Thoracic aorta (tissue), 2 donors: Measurements from ENCODE around the gene NKX6-2. TPM values are rescaled to one million over a fixed set of nuclear protein-coding genes. Genes with fewer than 3 reads are reported as not detected.

Experiments used
- ATAC-seq: fragments of 150-250 bp; one replicate; pipeline ENCODE4 v1.8.0; 2017; ENCODE audit warnings: low read depth; ENCODE audit not compliant: insufficient number of reproducible peaks, low FRiP score
- DNase-seq: peaks from one replicate; pipeline ENCODE4 v3.0.0-alpha.2; 2020; ENCODE audit warnings: low spot score
- H3K27ac ChIP-seq, 2 donors: fragments of 200-600 bp; sonication (generic); 1 replicate in 1 of 2; 2 replicates in 1 of 2; pipeline ENCODE4 v1.5.1; 2016; ENCODE audit warnings: mild to moderate bottlenecking in 2 of 2, moderate library complexity in 2 of 2
- H3K27me3 ChIP-seq: fragments of 200-600 bp; sonication (generic); replicated peaks from 2 replicates; pipeline ENCODE4 v1.6.0; 2016; ENCODE audit warnings: mild to moderate bottlenecking; ENCODE audit not compliant: insufficient read depth
- H3K36me3 ChIP-seq: fragments of 200-600 bp; sonication (generic); one replicate; pipeline ENCODE4 v1.5.1; 2016
- H3K4me1 ChIP-seq, 2 donors: fragments of 200-600 bp; sonication (generic); 1 replicate in 1 of 2; 2 replicates in 1 of 2; pipeline versions ENCODE4 v1.5.1 to v1.6.0; 2016; ENCODE audit warnings: low read depth in 2 of 2, mild to moderate bottlenecking in 1 of 2; ENCODE audit not compliant: control insufficient read depth in 1 of 2
- H3K4me3 ChIP-seq: fragments of 200-600 bp; sonication (generic); 2 replicates; pipeline ENCODE4 v1.5.1; 2016; ENCODE audit warnings: mild to moderate bottlenecking
- H3K9me3 ChIP-seq: fragments of 200-600 bp; sonication (generic); 2 replicates; pipeline ENCODE4 v1.5.1; 2016
- CTCF ChIP-seq: fragments of 200-600 bp; sonication (generic); IDR thresholded peaks from one replicate; pipeline ENCODE4 v1.5.1; 2019; ENCODE audit warnings: antibody characterized with exemption
- total RNA-seq, 2 donors: library from RNA; depleted of rRNA; stranded (reverse); fragments of >200 nt; gene quantifications; one replicate each; pipeline versions ENCODE4 v1.1.0 to v1.2.3, GENCODE V29; 2016

NKX6-2 gene
- total RNA-seq, 2 donors from 2014 or later: 19.8 TPM; not detected in 1

DNA sequence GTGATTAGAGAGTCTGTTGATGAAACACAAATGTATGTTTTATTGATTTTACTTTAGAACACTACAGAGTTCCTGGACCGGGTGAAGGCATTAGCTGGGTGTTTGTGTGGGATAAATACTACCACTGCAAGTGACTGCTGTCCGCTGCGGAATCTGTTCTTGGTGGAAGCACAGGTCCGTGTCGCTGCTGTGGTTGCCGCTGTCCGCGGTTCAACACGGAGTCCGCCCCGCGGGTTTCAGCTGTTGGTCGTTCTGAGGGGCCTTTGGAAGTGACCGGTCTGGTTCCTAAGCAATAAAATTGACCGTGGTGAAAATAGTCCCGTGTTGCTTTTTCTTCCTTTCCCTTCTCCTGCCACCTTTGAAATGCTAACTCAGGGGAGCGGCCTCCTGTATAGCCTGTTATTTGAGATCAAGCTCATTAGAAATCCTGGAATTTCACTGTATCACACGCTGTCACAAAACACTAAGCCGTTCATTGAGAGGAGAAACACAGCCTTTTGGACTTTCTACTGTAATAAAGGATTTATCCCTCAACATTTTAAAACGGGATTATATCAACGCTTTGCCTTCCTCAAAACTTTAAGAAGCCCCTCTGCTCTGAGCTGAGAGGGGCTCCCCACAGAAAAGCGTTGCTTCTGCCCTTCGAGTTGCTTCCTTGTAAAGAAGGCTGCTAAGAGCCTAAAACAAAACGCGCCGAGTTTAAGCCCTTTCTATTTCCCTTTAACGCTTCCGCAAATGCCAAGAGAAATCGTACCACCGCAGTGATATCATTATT lies 2.6 kb downstream of the NKX6-2 start:
- no peak for TF ChIP-seq CTCF
- no peak overlapping the region for H3K27ac ChIP-seq
- DNase-seq: no peak
- H3K27me3 ChIP-seq: no peaks in the 10 kb centered on the region
- H3K4me3 ChIP-seq: no peak overlapping the region
- ATAC-seq: no peak
- peaks cover 4 to 16% of the 10 kb centered on the region in 2 donors for H3K4me1 ChIP-seq
- H3K9me3 ChIP-seq: peaks cover 3% of the 10 kb centered on the region
- peaks cover 35% of the 10 kb centered on the region for H3K36me3 ChIP-seq

DNA sequence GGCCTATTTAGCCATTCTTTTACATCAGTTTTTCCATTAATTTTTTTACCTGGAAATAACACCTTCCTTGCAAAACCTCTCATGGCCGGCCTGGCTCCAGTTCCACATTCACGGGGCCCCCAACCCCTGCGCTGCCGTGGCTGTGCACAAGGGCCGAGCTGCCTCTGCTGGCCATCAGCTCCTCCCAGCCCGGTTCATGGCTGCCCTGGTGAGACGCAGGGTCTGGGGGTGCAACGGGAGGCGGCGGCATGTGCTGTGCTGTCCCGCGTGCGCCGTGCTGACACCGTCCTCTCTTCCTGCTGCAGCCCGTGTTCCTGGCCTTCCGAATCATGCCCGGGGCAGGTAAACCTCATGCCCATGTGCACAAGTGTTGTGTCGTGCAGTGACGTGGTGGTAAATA lies 4.4 kb downstream of the NKX6-2 start:
- peaks cover 35% of the 10 kb centered on the region for H3K36me3 ChIP-seq
- H3K27me3 ChIP-seq: no peaks in the 10 kb centered on the region
- DNase-seq (no peak), ATAC-seq (no peak)
- no peak overlapping the region for H3K27ac ChIP-seq
- no peak for TF ChIP-seq CTCF
- H3K4me3 ChIP-seq: no peak overlapping the region
- peaks cover 0 to 7% of the 10 kb centered on the region in 2 donors for H3K4me1 ChIP-seq
- peaks cover 3% of the 10 kb centered on the region for H3K9me3 ChIP-seq

DNA sequence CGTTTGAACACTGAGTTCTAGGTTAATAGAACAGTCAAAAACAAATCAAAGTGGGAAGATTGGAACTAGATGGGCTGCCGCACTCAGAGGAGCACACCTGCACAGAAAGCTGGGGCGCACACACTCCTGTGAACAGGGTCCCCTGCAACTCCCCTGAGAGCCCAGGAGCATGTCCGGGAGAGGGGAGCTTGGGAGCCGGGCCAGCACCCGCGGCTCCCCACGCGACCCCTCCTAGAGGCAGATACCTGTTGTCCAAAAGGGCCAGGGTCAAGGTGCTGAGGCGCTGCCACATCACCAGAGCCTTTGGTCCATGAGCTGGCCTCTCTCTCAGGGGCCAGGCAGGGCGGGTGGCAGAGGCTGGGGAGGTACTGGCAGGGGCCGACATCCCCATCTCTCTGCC lies 5.6 kb downstream of the NKX6-2 start:
- Histone ChIP-seq H3K4me1 (peaks cover 0 to 4% of the 10 kb centered on the region in 2 donors), H3K36me3 (peaks cover 35% of the 10 kb centered on the region), H3K27ac (no peak overlapping the region), H3K9me3 (peaks cover 3% of the 10 kb centered on the region), H3K27me3 (no peaks in the 10 kb centered on the region), H3K4me3 (no peak overlapping the region)
- ATAC-seq (no peak), DNase-seq (no peak)
- no peak for TF ChIP-seq CTCF

DNA sequence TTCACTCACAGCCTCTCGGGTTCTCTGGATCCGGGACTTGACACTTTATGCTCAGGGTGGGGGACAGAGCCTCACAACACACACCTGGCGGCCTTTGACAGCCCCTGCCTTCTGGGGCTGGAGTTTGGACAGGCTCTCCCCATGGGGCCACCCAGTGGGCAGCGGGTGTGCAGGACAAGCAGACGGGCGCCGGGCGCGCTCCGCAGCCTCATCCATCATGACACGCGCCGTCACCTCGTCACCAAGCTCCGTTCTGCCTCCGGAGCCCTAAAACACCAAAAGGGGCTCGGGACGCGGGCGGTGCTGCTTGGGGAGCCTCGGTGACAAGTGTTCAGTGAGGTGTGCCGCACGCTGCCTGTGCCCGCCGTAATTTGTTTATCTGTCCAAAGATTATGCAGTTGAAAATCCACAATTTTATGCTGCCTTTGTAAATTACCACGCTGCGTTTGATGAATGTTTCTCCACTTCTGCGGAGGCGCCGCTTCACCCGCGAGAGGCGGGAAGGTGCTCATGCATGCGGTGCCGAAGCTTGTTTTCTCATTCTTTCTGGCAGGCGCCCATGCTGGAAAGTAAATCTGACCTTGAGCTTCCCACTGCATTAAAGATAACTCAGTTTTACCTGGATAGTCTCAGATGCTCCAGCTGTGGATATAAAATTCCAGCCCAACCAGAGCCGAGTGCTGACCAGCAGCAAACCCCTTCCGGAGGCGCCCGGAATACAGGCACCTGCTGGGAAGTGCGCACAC lies 6.2 kb downstream of the NKX6-2 start:
- Histone ChIP-seq H3K36me3 (peaks cover 35% of the 10 kb centered on the region), H3K9me3 (peaks cover 3% of the 10 kb centered on the region), H3K4me3 (no peak overlapping the region), H3K27ac (no peak overlapping the region), H3K27me3 (no peaks in the 10 kb centered on the region), H3K4me1 (no peaks in the 10 kb centered on the region)
- ATAC-seq (no peak), DNase-seq (no peak)
- TF ChIP-seq CTCF: no peak

- no peaks in the 10 kb centered on the region for H3K4me1 ChIP-seq
- H3K9me3 ChIP-seq: no peaks in the 10 kb centered on the region
- H3K4me3 ChIP-seq: no peak overlapping the region
- TF ChIP-seq CTCF: no peak
- peaks cover 37% of the 10 kb centered on the region for H3K36me3 ChIP-seq
- ATAC-seq: no peak
- H3K27ac ChIP-seq: no peak overlapping the region
- DNase-seq: no peak
- H3K27me3 ChIP-seq: no peaks in the 10 kb centered on the region
Measured at GRCh38 chr10:132777441-132777840, 8.5 kb downstream of the NKX6-2 start.
